Mammary epithelial cell (primary cell): ENCODE results near the gene ANKRD13B.

ENCODE experiments used
- CTCF ChIP-seq, 2 donors: IDR thresholded peaks in 1 of 2; conservative IDR thresholded peaks in 1 of 2; 2 replicates each; pipeline ENCODE4 v1.5.1; 2011 to 2012; ENCODE audit warnings: inconsistent platforms in 2 of 2, low read length in 2 of 2, mild to moderate bottlenecking in 2 of 2, control low read depth in 1 of 2, low read depth in 1 of 2; ENCODE audit not compliant: insufficient read depth in 1 of 2; ENCODE audit errors: extremely low read depth in 1 of 2
- EZH2 ChIP-seq: IDR thresholded peaks from 2 replicates; pipeline ENCODE4 v1.6.1; 2012; ENCODE audit warnings: low read length, inconsistent platforms, borderline replicate concordance

- peak in 1 of 2 donors; percentile 45 for TF ChIP-seq CTCF (conservative IDR thresholded peaks at IDR 0.05 in 1 of 2, IDR thresholded peaks at IDR 0.05 in 1 of 2; ENCODE audit: extremely low read depth in 1 of 2, insufficient read depth in 1 of 2, low read depth in 1 of 2, low read length in 2 of 2)
- TF ChIP-seq EZH2: no peak
Measured at GRCh38 chr17:29613352-29613837, 20.5 kb downstream of the ANKRD13B start.
